B cell (primary cell): ENCODE measurements around the gene ATP5F1E. TPM values are rescaled to one million over a fixed set of nuclear protein-coding genes. Genes with fewer than 3 reads are reported as not detected.
A peak's percentile ranks its signal among the peaks of the same experiment; 100 is the strongest.

ENCODE experiments used
- ATAC-seq: fragments of 200-7000 bp; cut with Tn5 transposase; one replicate; pipeline ENCODE4 v1.10.0; 2021; ENCODE audit warnings: low read depth, mild to moderate bottlenecking, moderate number of reproducible peaks, moderate library complexity
- CTCF ChIA-PET: fragments of 350-600 bp; sonication (Branson Sonifier 250); formaldehyde crosslinking; loops from one replicate; lab custom pipeline; 2021; ENCODE audit warnings: antibody characterized with exemption, inconsistent platforms; lab: Charles Lee
- POLR2A ChIA-PET: fragments of 350-600 bp; sonication (Branson Sonifier 250); formaldehyde crosslinking; loops from one replicate; lab custom pipeline; 2021; ENCODE audit warnings: antibody characterized with exemption; lab: Charles Lee
- DNase-seq: peaks from one replicate; pipeline ENCODE4 v3.0.0; 2013
- H2AFZ ChIP-seq: 2 replicates; pipeline ENCODE4 v1.6.1; 2012; ENCODE audit warnings: mild to moderate bottlenecking, low read depth, low read length; ENCODE audit not compliant: insufficient read depth, poor library complexity, severe bottlenecking
- H3K27ac ChIP-seq, 2 donors: 1 replicate in 1 of 2; 2 replicates in 1 of 2; pipeline ENCODE4 v1.5.1; 2012 to 2013; ENCODE audit warnings: low read length in 2 of 2, mild to moderate bottlenecking in 2 of 2, moderate library complexity in 1 of 2
- H3K27me3 ChIP-seq, 4 experiments: fragments of 200-600 bp in 1 of 4; sonication (generic) in 1 of 4; replicated peaks in 1 of 4; 1 replicate in 2 of 4; 2 replicates in 2 of 4; pipeline versions ENCODE4 v1.6.1 to v1.7.0; 2013 to 2016; ENCODE audit warnings: low read length in 3 of 4, mild to moderate bottlenecking in 2 of 4, mixed read lengths in 1 of 4, moderate library complexity in 1 of 4; ENCODE audit not compliant: insufficient read depth in 4 of 4, control insufficient read depth in 3 of 4; ENCODE audit errors: control extremely low read depth in 1 of 4
- H3K36me3 ChIP-seq, 2 experiments: replicated peaks in 1 of 2; 1 replicate in 1 of 2; 2 replicates in 1 of 2; pipeline versions ENCODE4 v1.6.1 to v1.7.1; 2013; ENCODE audit warnings: low read length in 1 of 2; ENCODE audit not compliant: insufficient read depth in 2 of 2, control insufficient read depth in 1 of 2; ENCODE audit errors: control extremely low read depth in 1 of 2, extremely low read depth in 1 of 2
- H3K4me1 ChIP-seq, 2 donors: fragments of 200-600 bp in 1 of 2; sonication (generic) in 1 of 2; 1 replicate in 1 of 2; 2 replicates in 1 of 2; pipeline versions ENCODE4 v1.5.1 to v1.6.1; 2013 to 2017; ENCODE audit warnings: low read length in 2 of 2; ENCODE audit not compliant: control insufficient read depth in 2 of 2, insufficient read depth in 2 of 2
- H3K4me2 ChIP-seq: replicated peaks from 2 replicates; pipeline ENCODE3; 2012; ENCODE audit warnings: mild to moderate bottlenecking, low read depth, low read length; ENCODE audit not compliant: poor library complexity, severe bottlenecking
- H3K4me3 ChIP-seq, 5 experiments: fragments of 200-600 bp in 1 of 5; sonication (generic) in 1 of 5; 1 replicate in 3 of 5; 2 replicates in 2 of 5; pipeline versions ENCODE4 v1.5.1 to v1.7.0; 2011 to 2016; ENCODE audit warnings: low read length in 4 of 5, mild to moderate bottlenecking in 4 of 5, low read depth in 2 of 5, control low read depth in 1 of 5, moderate library complexity in 1 of 5; ENCODE audit not compliant: insufficient read depth in 1 of 5; ENCODE audit errors: control extremely low read depth in 1 of 5, extremely low read depth in 1 of 5
- H3K79me2 ChIP-seq: fragments of 200-600 bp; sonication (generic); one replicate; pipeline ENCODE4 v1.6.0; 2016; ENCODE audit warnings: low read length; ENCODE audit not compliant: control insufficient read depth, insufficient read depth
- H3K9ac ChIP-seq: fragments of 200-600 bp; sonication (generic); 2 replicates; pipeline ENCODE4 v1.6.1; 2017; ENCODE audit warnings: mild to moderate bottlenecking, low read length, moderate library complexity
- H3K9me3 ChIP-seq, 3 donors: one replicate each; pipeline versions ENCODE4 v1.6.1 to v1.7.1; 2013; ENCODE audit warnings: low read length in 2 of 3; ENCODE audit not compliant: control insufficient read depth in 2 of 3, insufficient read depth in 1 of 3; ENCODE audit errors: control extremely low read depth in 1 of 3
- H4K20me1 ChIP-seq: 2 replicates; pipeline ENCODE4 v1.6.0; 2012; ENCODE audit warnings: mild to moderate bottlenecking, low read length; ENCODE audit not compliant: insufficient read depth, control insufficient read depth, poor library complexity, severe bottlenecking
- H3K27ac Mint-ChIP-seq: one replicate; pipeline ENCODE4 v1.8.0; 2021; ENCODE audit warnings: mixed read lengths
- H3K27me3 Mint-ChIP-seq: one replicate; pipeline ENCODE4 v1.8.0; 2021; ENCODE audit warnings: mixed read lengths
- H3K4me1 Mint-ChIP-seq: one replicate; pipeline ENCODE4 v1.8.0; 2021; ENCODE audit warnings: mixed read lengths
- H3K4me3 Mint-ChIP-seq: one replicate; pipeline ENCODE4 v1.8.0; 2021; ENCODE audit warnings: mixed read lengths
- H3K9me3 Mint-ChIP-seq: one replicate; pipeline ENCODE4 v1.8.0; 2022; ENCODE audit warnings: mixed read lengths; ENCODE audit not compliant: insufficient read depth
- CTCF ChIP-seq: fragments of 200-600 bp; IDR thresholded peaks from one replicate; pipeline ENCODE4 v1.8.0; 2022; ENCODE audit warnings: antibody characterized with exemption, mild to moderate bottlenecking
- EZH2 ChIP-seq: IDR thresholded peaks from 2 replicates; pipeline ENCODE4 v1.6.1; 2012; ENCODE audit warnings: borderline replicate concordance, low read depth, mild to moderate bottlenecking, moderate library complexity, low read length; ENCODE audit not compliant: insufficient read depth, poor library complexity, severe bottlenecking
- WGBS: methylation state at CpG from one replicate; pipeline ENCODE4 v1.1.5; 2013; ENCODE audit warnings: missing lambda C conversion rate; ENCODE audit not compliant: insufficient coverage; 5-methylcytosine and 5-hydroxymethylcytosine counted together
- intact Hi-C: fragments of 100-400 bp; cut with micrococcal nuclease; formaldehyde crosslinking; loops from one replicate; pipeline ENCODE4 v1.10.0; 2022
- polyA plus RNA-seq: library from polyadenylated mRNA; depleted of rRNA; stranded (reverse); fragments of >200 nt; gene quantifications from 2 replicates; pipeline ENCODE4 v1.2.3, GENCODE V29; 2012
- total RNA-seq, 2 donors: library from RNA; stranded (reverse); fragments of 120-200 nt in 1 of 2; gene quantifications; 1 replicate in 1 of 2; 2 replicates in 1 of 2; pipeline versions ENCODE4 v1.2.3 to v1.2.4, GENCODE V29; 2013 to 2022

Gene ATP5F1E
- total and polyA plus RNA-seq, 2 donors (not counting 1 experiment from before 2014, with no cell fraction given), result 22.2 to 55.0 TPM

- H3K79me2 ChIP-seq, result peaks cover 40% of the 10 kb centered on the region
- Mint-ChIP-seq H3K9me3 (no peaks in the 10 kb centered on the region), H3K27me3 (no peaks in the 10 kb centered on the region), H3K4me1 (peaks cover 56% of the 10 kb centered on the region), H3K27ac (peak overlapping the region; percentile 68), H3K4me3 (no peak overlapping the region)
- no peak overlapping the region for H3K27ac ChIP-seq
- TF ChIP-seq EZH2 (no peak), CTCF (no peak)
- H4K20me1 ChIP-seq, result peaks cover 56% of the 10 kb centered on the region
- CTCF ChIA-PET, result interaction anchor here (0.8 kb wide), 1 partner anchor 210 kb away, joined by 4 read pairs; no protein-coding TSS in a partner anchor
- H3K4me3 ChIP-seq, result no peak overlapping the region
- H3K36me3 ChIP-seq, result peaks cover 3 to 92% of the 10 kb centered on the region in 2 experiments
- no peaks in the 10 kb centered on the region for H3K9me3 ChIP-seq
- DNase-seq (no peak), ATAC-seq (no peak)
- intact Hi-C loops, result no loop called here
- no peaks in the 10 kb centered on the region for H3K27me3 ChIP-seq
- H2AFZ ChIP-seq, result no peak overlapping the region
- no peak overlapping the region for H3K9ac ChIP-seq
- H3K4me1 ChIP-seq, result peaks cover 22 to 38% of the 10 kb centered on the region in 2 donors
- 97% methylated on average over 18 of the region's 24 CpGs for WGBS
- POLR2A ChIA-PET, result interaction anchor here (0.7 to 1.8 kb wide), 2 partner anchors 35 to 346 kb away, joined by 7 to 12 read pairs; partner anchors contain the start of genes ATP5F1E and STX16
- no peak overlapping the region for H3K4me2 ChIP-seq
These were observed 34.9 kb downstream of the ATP5F1E start for GRCh38 chr20:58997141-58997770.

GRCh38 chr20:58996226-58996611 lies 35.9 kb downstream of the ATP5F1E start:
- no peaks in the 10 kb centered on the region for H3K9me3 Mint-ChIP-seq
- no peak for ATAC-seq
- Histone ChIP-seq H3K36me3 (peaks cover 3 to 92% of the 10 kb centered on the region in 2 experiments), H2AFZ (no peak overlapping the region), H3K27ac (peak overlapping the region in 1 of 2 donors; percentile 44), H3K79me2 (peaks cover 30% of the 10 kb centered on the region), H3K4me3 (no peak overlapping the region), H3K9ac (no peak overlapping the region), H4K20me1 (peaks cover 46% of the 10 kb centered on the region), H3K4me2 (no peak overlapping the region), H3K9me3 (no peaks in the 10 kb centered on the region), H3K4me1 (peaks cover 17 to 30% of the 10 kb centered on the region in 2 donors), H3K27me3 (no peaks in the 10 kb centered on the region)
- CTCF ChIA-PET, result interaction anchor here (0.8 kb wide), 1 partner anchor 211 kb away, joined by 4 read pairs; no protein-coding TSS in a partner anchor
- H3K27ac Mint-ChIP-seq, result peak overlapping the region; percentile 52
- intact Hi-C loops, result no loop called here
- no peak for TF ChIP-seq CTCF
- no peak overlapping the region for H3K4me3 Mint-ChIP-seq
- H3K27me3 Mint-ChIP-seq, result no peaks in the 10 kb centered on the region
- peaks cover 48% of the 10 kb centered on the region for H3K4me1 Mint-ChIP-seq
- DNase-seq, result no peak
- POLR2A ChIA-PET, result interaction anchor here (0.9 to 1.8 kb wide), 3 partner anchors 9 to 36 kb away, joined by 3 to 7 read pairs (median 7); partner anchors contain the start of gene ATP5F1E
- WGBS, result 97% methylated on average over 11 of the region's 12 CpGs
